MM.1S (cell line): ENCODE measurements around the gene SLC30A1.
"Not testable (repeated sequence)": the region's sequence is repeated elsewhere in the genome, so short reads cannot be mapped to it uniquely, and the experiment has no call there.

ENCODE experiments used
- DNase-seq: peaks from one replicate; pipeline ENCODE4 v3.0.0-alpha.2; 2015
- H2AFZ ChIP-seq: fragments of 300-600 bp; sonication (generic); 2 replicates; pipeline ENCODE4 v1.6.0; 2016; ENCODE audit warnings: antibody characterized with exemption, low read length
- H3F3A ChIP-seq: fragments of 300-600 bp; sonication (generic); 2 replicates; pipeline ENCODE4 v1.6.1; 2016; ENCODE audit warnings: mild to moderate bottlenecking, antibody characterized with exemption, low read length, moderate library complexity, mixed read lengths; ENCODE audit not compliant: insufficient read depth
- H3K27ac ChIP-seq: fragments of 300-600 bp; sonication (generic); 2 replicates; pipeline ENCODE4 v1.5.1; 2016; ENCODE audit warnings: mild to moderate bottlenecking, low read length
- H3K27me3 ChIP-seq: fragments of 300-600 bp; sonication (generic); replicated peaks from 2 replicates; pipeline ENCODE4 v1.6.0; 2016; ENCODE audit warnings: low read length; ENCODE audit not compliant: insufficient read depth
- H3K36me3 ChIP-seq: fragments of 300-600 bp; sonication (generic); replicated peaks from 2 replicates; pipeline ENCODE4 v1.6.1; 2016; ENCODE audit warnings: mild to moderate bottlenecking, low read length, mixed read lengths; ENCODE audit not compliant: insufficient read depth
- H3K4me1 ChIP-seq: fragments of 300-600 bp; sonication (generic); 2 replicates; pipeline ENCODE4 v1.6.1; 2016; ENCODE audit warnings: low read length, mixed read lengths
- H3K4me2 ChIP-seq: fragments of 300-600 bp; sonication (generic); 2 replicates; pipeline ENCODE4 v1.6.0; 2016; ENCODE audit warnings: low read depth, low read length
- H3K4me3 ChIP-seq: fragments of 300-600 bp; sonication (generic); 2 replicates; pipeline ENCODE4 v1.5.1; 2016; ENCODE audit warnings: low read length, mixed read lengths
- H3K79me2 ChIP-seq: fragments of 300-600 bp; sonication (generic); 2 replicates; pipeline ENCODE4 v1.6.1; 2016; ENCODE audit warnings: mixed run types, low read length, mixed read lengths
- H3K9ac ChIP-seq: fragments of 300-600 bp; sonication (generic); 2 replicates; pipeline ENCODE4 v1.6.1; 2016; ENCODE audit warnings: low read length, mixed read lengths
- H3K9me2 ChIP-seq: fragments of 300-600 bp; sonication (generic); replicated peaks from 2 replicates; pipeline ENCODE4 v1.6.1; 2016; ENCODE audit warnings: mild to moderate bottlenecking, low read length, mixed read lengths; ENCODE audit not compliant: insufficient read depth
- H3K9me3 ChIP-seq: fragments of 300-600 bp; sonication (generic); replicated peaks from 2 replicates; pipeline ENCODE4 v1.6.1; 2016; ENCODE audit warnings: mild to moderate bottlenecking, low read length, mixed read lengths; ENCODE audit not compliant: insufficient read depth
- H4K20me1 ChIP-seq: fragments of 300-600 bp; sonication (generic); 2 replicates; pipeline ENCODE4 v1.6.1; 2016; ENCODE audit warnings: mild to moderate bottlenecking, low read length, moderate library complexity, mixed read lengths; ENCODE audit not compliant: insufficient read depth
- EZH2 ChIP-seq: fragments of 300-600 bp; sonication (generic); optimal IDR thresholded peaks from 2 replicates; pipeline ENCODE3; 2017; ENCODE audit warnings: low read depth, mild to moderate bottlenecking, antibody characterized with exemption, low read length, mixed read lengths
- EZH2phosphoT487 ChIP-seq: fragments of 300-600 bp; sonication (generic); IDR thresholded peaks from 2 replicates; pipeline ENCODE4 v1.6.1; 2018; ENCODE audit warnings: antibody characterized with exemption, low read length
- TF ChIP-seq, protein P1 (sequence below): fragments of 300-600 bp; sonication (generic); IDR thresholded peaks from 2 replicates; pipeline ENCODE4 v1.5.1; 2016; ENCODE audit warnings: antibody characterized with exemption, low read length, mixed read lengths

The SLC30A1 gene

GRCh38 chr1:211578640-211579439, at the start of gene SLC30A1:
SLC30A1 (minus strand) TSS chr1:211579161; CDS start chr1:211578612, 549 bp downstream.
- Histone ChIP-seq H3K27me3 (no peaks in the 10 kb centered on the region), H3K4me2 (peak within 1 kb of the TSS; percentile 95), H2AFZ (peak within 1 kb of the TSS; percentile 67), H3K36me3 (peaks cover 13% of the 10 kb centered on the region), H3K9ac (peak within 1 kb of the TSS; percentile 92), H3K4me1 (peaks cover 39% of the 10 kb centered on the region), H3K27ac (peak within 1 kb of the TSS; percentile 83), H4K20me1 (peaks cover 10% of the 10 kb centered on the region), H3K4me3 (peak within 1 kb of the TSS; percentile 96), H3F3A (peaks cover 61% of the 10 kb centered on the region), H3K9me2 (no peaks in the 10 kb centered on the region), H3K79me2 (peaks cover 70% of the 10 kb centered on the region), H3K9me3 (no peaks in the 10 kb centered on the region)
- TF ChIP-seq, protein P1, sequence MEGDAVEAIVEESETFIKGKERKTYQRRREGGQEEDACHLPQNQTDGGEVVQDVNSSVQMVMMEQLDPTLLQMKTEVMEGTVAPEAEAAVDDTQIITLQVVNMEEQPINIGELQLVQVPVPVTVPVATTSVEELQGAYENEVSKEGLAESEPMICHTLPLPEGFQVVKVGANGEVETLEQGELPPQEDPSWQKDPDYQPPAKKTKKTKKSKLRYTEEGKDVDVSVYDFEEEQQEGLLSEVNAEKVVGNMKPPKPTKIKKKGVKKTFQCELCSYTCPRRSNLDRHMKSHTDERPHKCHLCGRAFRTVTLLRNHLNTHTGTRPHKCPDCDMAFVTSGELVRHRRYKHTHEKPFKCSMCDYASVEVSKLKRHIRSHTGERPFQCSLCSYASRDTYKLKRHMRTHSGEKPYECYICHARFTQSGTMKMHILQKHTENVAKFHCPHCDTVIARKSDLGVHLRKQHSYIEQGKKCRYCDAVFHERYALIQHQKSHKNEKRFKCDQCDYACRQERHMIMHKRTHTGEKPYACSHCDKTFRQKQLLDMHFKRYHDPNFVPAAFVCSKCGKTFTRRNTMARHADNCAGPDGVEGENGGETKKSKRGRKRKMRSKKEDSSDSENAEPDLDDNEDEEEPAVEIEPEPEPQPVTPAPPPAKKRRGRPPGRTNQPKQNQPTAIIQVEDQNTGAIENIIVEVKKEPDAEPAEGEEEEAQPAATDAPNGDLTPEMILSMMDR = no peak
- TF ChIP-seq EZH2 = no peak
- no peak for TF ChIP-seq EZH2phosphoT487
- peak; percentile 100 for DNase-seq

- TF ChIP-seq EZH2phosphoT487 = no peak
- no peak for TF ChIP-seq EZH2
- TF ChIP-seq, protein P1 = no peak
- H3K4me3 ChIP-seq = no peak overlapping the region
- H3K9me2 ChIP-seq = no peaks in the 10 kb centered on the region
- no peaks in the 10 kb centered on the region for H3F3A ChIP-seq
- H3K27ac ChIP-seq = no peak overlapping the region
- H3K9me3 ChIP-seq = no peaks in the 10 kb centered on the region
- H3K4me2 ChIP-seq = no peak overlapping the region
- H2AFZ ChIP-seq = no peak overlapping the region
- H3K27me3 ChIP-seq = no peaks in the 10 kb centered on the region
- no peak for DNase-seq
- no peaks in the 10 kb centered on the region for H3K79me2 ChIP-seq
- H3K36me3 ChIP-seq = no peaks in the 10 kb centered on the region
- no peaks in the 10 kb centered on the region for H3K4me1 ChIP-seq
- H4K20me1 ChIP-seq = no peaks in the 10 kb centered on the region
- no peak overlapping the region for H3K9ac ChIP-seq
Measured at GRCh38 chr1:211628417-211628816, 49.5 kb upstream of the SLC30A1 start.

DNA sequence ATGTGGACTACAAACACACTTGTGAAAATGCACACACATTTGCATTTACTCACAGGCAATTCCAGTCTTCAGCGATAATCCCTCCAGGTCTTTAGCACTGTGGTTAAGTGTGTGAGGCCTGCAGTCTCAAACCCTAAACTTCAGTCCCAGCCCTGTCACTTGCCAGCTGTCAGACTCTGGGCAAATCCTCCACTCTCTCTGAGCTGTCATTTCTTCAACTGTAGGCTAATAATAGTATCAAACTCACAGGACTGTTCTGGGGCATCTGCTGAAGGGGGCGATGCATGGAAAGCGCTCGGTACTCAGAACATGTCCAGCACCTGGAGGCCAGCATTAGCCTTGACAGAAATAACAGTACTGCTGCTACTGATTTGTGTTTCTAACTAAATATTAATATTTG, 48.3 kb upstream of the SLC30A1 start:
- Histone ChIP-seq H3K9me2 (no peaks in the 10 kb centered on the region), H3K79me2 (no peaks in the 10 kb centered on the region), H3K27me3 (no peaks in the 10 kb centered on the region), H4K20me1 (no peaks in the 10 kb centered on the region), H3K4me1 (no peaks in the 10 kb centered on the region), H2AFZ (no peak overlapping the region), H3K36me3 (no peaks in the 10 kb centered on the region), H3F3A (no peaks in the 10 kb centered on the region), H3K9me3 (no peaks in the 10 kb centered on the region), H3K4me2 (no peak overlapping the region), H3K27ac (no peak overlapping the region), H3K4me3 (no peak overlapping the region), H3K9ac (no peak overlapping the region)
- TF ChIP-seq EZH2 (no peak), EZH2phosphoT487 (no peak)
- TF ChIP-seq, protein P1 = no peak
- no peak for DNase-seq

DNA sequence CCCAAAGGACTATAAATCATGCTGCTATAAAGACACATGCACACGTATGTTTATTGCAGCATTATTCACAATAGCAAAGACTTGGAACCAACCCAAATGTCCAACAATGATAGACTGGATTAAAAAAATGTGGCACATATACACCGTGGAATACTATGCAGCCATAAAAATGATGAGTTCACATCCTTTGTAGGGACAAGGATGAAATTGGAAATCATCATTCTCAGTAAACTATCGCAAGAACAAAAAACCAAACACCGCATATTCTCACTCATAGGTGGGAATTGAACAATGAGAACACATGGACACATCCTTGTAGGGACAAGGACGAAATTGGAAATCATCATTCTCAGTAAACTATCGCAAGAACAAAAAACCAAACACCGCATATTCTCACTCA, 46.9 kb upstream of the SLC30A1 start:
- not testable (repeated sequence) for H3K4me2 ChIP-seq, H3K9me3 ChIP-seq, DNase-seq, H3K9ac ChIP-seq, H3K4me3 ChIP-seq, H4K20me1 ChIP-seq, H3K27ac ChIP-seq, H3K36me3 ChIP-seq, H2AFZ ChIP-seq, H3K79me2 ChIP-seq, H3K27me3 ChIP-seq, H3F3A ChIP-seq, H3K9me2 ChIP-seq, H3K4me1 ChIP-seq
